ENCODE data around the gene APP. TPM values are rescaled to one million over a fixed set of nuclear protein-coding genes. Genes with fewer than 3 reads are reported as not detected.
"Not testable (repeated sequence)": the region's sequence is repeated elsewhere in the genome, so short reads cannot be mapped to it uniquely, and the experiment has no call there.

Gene APP
- total RNA-seq, 2 donors from 2014 or later, result 6.1 to 7.8 TPM

- DNase-seq (ENCODE audit: low spot score) (no peak), ATAC-seq (no peak)
- peaks cover 0 to 3% of the 10 kb centered on the region in 2 donors for H3K4me1 Mint-ChIP-seq (ENCODE audit: low read depth in 2 of 2)
- H3K9me3 Mint-ChIP-seq, result no peaks in the 10 kb centered on the region
- H3K4me3 Mint-ChIP-seq, result no peak overlapping the region
- no peaks in the 10 kb centered on the region for H3K36me3 Mint-ChIP-seq
- H3K27me3 Mint-ChIP-seq, result no peaks in the 10 kb centered on the region
- H3K27ac Mint-ChIP-seq, result no peak overlapping the region
These were observed 231.7 kb downstream of the APP start for GRCh38 chr21:25938658-25939395.

GRCh38 chr21:25936776-25937175 is 233.8 kb downstream of the APP start:
- Mint-ChIP-seq H3K9me3 (no peaks in the 10 kb centered on the region), H3K27ac (no peak overlapping the region), H3K36me3 (no peaks in the 10 kb centered on the region), H3K27me3 (no peaks in the 10 kb centered on the region), H3K4me1 (ENCODE audit: low read depth in 2 of 2) (peaks cover 0 to 3% of the 10 kb centered on the region in 2 donors), H3K4me3 (no peak overlapping the region)
- DNase-seq (ENCODE audit: low spot score), result no peak
- ATAC-seq, result no peak

GRCh38 chr21:25934771-25935224 is 235.8 kb downstream of the APP start:
- Mint-ChIP-seq H3K36me3 (no peaks in the 10 kb centered on the region), H3K27me3 (no peaks in the 10 kb centered on the region), H3K4me3 (no peak overlapping the region), H3K9me3 (no peaks in the 10 kb centered on the region), H3K27ac (peak overlapping the region in 1 of 2 donors; percentile 48), H3K4me1 (ENCODE audit: low read depth in 2 of 2) (peaks cover 0 to 3% of the 10 kb centered on the region in 2 donors)
- ATAC-seq (peak; percentile 48 to 49), DNase-seq (ENCODE audit: low spot score) (no peak)

GRCh38 chr21:25934130-25934529 is 236.4 kb downstream of the APP start:
- H3K9me3 Mint-ChIP-seq, result no peaks in the 10 kb centered on the region
- DNase-seq (ENCODE audit: low spot score) (no peak), ATAC-seq (peak in 1 of 2 donors; percentile 20)
- H3K27ac Mint-ChIP-seq, result no peak overlapping the region
- H3K4me1 Mint-ChIP-seq (ENCODE audit: low read depth in 2 of 2), result peaks cover 0 to 3% of the 10 kb centered on the region in 2 donors
- H3K36me3 Mint-ChIP-seq, result no peaks in the 10 kb centered on the region
- no peak overlapping the region for H3K4me3 Mint-ChIP-seq
- H3K27me3 Mint-ChIP-seq, result no peaks in the 10 kb centered on the region

GRCh38 chr21:25931765-25932164 is 238.8 kb downstream of the APP start:
- Mint-ChIP-seq H3K4me1 (ENCODE audit: low read depth in 2 of 2) (peaks cover 0 to 3% of the 10 kb centered on the region in 2 donors), H3K27ac (no peak overlapping the region), H3K4me3 (no peak overlapping the region), H3K9me3 (no peaks in the 10 kb centered on the region), H3K27me3 (no peaks in the 10 kb centered on the region), H3K36me3 (no peaks in the 10 kb centered on the region)
- DNase-seq (ENCODE audit: low spot score) (no peak), ATAC-seq (no peak)

GRCh38 chr21:25929856-25930520 is 240.6 kb downstream of the APP start:
- no peaks in the 10 kb centered on the region for H3K9me3 Mint-ChIP-seq
- peaks cover 0 to 3% of the 10 kb centered on the region in 2 donors for H3K4me1 Mint-ChIP-seq (ENCODE audit: low read depth in 2 of 2)
- H3K36me3 Mint-ChIP-seq, result no peaks in the 10 kb centered on the region
- no peaks in the 10 kb centered on the region for H3K27me3 Mint-ChIP-seq
- no peak for ATAC-seq
- H3K4me3 Mint-ChIP-seq, result no peak overlapping the region
- DNase-seq (ENCODE audit: low spot score), result no peak
- no peak overlapping the region for H3K27ac Mint-ChIP-seq

GRCh38 chr21:25927195-25927880 is 243.2 kb downstream of the APP start:
- no peak for DNase-seq (ENCODE audit: low spot score)
- H3K4me3 Mint-ChIP-seq, result no peak overlapping the region
- H3K4me1 Mint-ChIP-seq (ENCODE audit: low read depth in 2 of 2), result no peaks in the 10 kb centered on the region
- no peak for ATAC-seq
- H3K27ac Mint-ChIP-seq, result no peak overlapping the region
- no peaks in the 10 kb centered on the region for H3K36me3 Mint-ChIP-seq
- no peaks in the 10 kb centered on the region for H3K27me3 Mint-ChIP-seq
- no peaks in the 10 kb centered on the region for H3K9me3 Mint-ChIP-seq

GRCh38 chr21:25925936-25926335 is 244.6 kb downstream of the APP start:
- Mint-ChIP-seq H3K27me3 (no peaks in the 10 kb centered on the region), H3K9me3 (no peaks in the 10 kb centered on the region), H3K36me3 (no peaks in the 10 kb centered on the region), H3K4me3 (no peak overlapping the region), H3K27ac (no peak overlapping the region), H3K4me1 (ENCODE audit: low read depth in 2 of 2) (no peaks in the 10 kb centered on the region)
- DNase-seq (ENCODE audit: low spot score), result no peak
- no peak for ATAC-seq

GRCh38 chr21:25925064-25925800 is 245.3 kb downstream of the APP start:
- Mint-ChIP-seq H3K4me3 (no peak overlapping the region), H3K9me3 (no peaks in the 10 kb centered on the region), H3K36me3 (no peaks in the 10 kb centered on the region), H3K4me1 (ENCODE audit: low read depth in 2 of 2) (no peaks in the 10 kb centered on the region), H3K27ac (no peak overlapping the region), H3K27me3 (no peaks in the 10 kb centered on the region)
- ATAC-seq (no peak), DNase-seq (ENCODE audit: low spot score) (no peak)

GRCh38 chr21:25918152-25918551 is 252.4 kb downstream of the APP start:
- H3K4me1 Mint-ChIP-seq (ENCODE audit: low read depth in 2 of 2); H3K9me3 Mint-ChIP-seq; ATAC-seq; DNase-seq (ENCODE audit: low spot score); H3K27ac Mint-ChIP-seq; H3K27me3 Mint-ChIP-seq; H3K4me3 Mint-ChIP-seq; H3K36me3 Mint-ChIP-seq: not testable (repeated sequence)

- Mint-ChIP-seq H3K4me1 (ENCODE audit: low read depth in 2 of 2) (no peaks in the 10 kb centered on the region), H3K36me3 (peaks cover 7% of the 10 kb centered on the region), H3K27ac (no peak overlapping the region), H3K27me3 (peaks cover 0 to 4% of the 10 kb centered on the region in 2 donors), H3K4me3 (no peak overlapping the region), H3K9me3 (peaks cover 5% of the 10 kb centered on the region)
- DNase-seq (ENCODE audit: low spot score) (no peak), ATAC-seq (no peak)
These were observed 254.3 kb downstream of the APP start for GRCh38 chr21:25916226-25916625.

GRCh38 chr21:25913479-25913878 is 257.1 kb downstream of the APP start:
- Mint-ChIP-seq H3K36me3 (peaks cover 7% of the 10 kb centered on the region), H3K27me3 (peaks cover 0 to 4% of the 10 kb centered on the region in 2 donors), H3K4me3 (no peak overlapping the region), H3K27ac (no peak overlapping the region), H3K9me3 (peaks cover 5% of the 10 kb centered on the region), H3K4me1 (ENCODE audit: low read depth in 2 of 2) (no peaks in the 10 kb centered on the region)
- ATAC-seq (no peak), DNase-seq (ENCODE audit: low spot score) (no peak)

- H3K27me3 Mint-ChIP-seq, result peaks cover 0 to 7% of the 10 kb centered on the region in 2 donors
- H3K4me1 Mint-ChIP-seq (ENCODE audit: low read depth in 2 of 2), result no peaks in the 10 kb centered on the region
- ATAC-seq, result no peak
- no peak overlapping the region for H3K27ac Mint-ChIP-seq
- no peak for DNase-seq (ENCODE audit: low spot score)
- no peak overlapping the region for H3K4me3 Mint-ChIP-seq
- H3K36me3 Mint-ChIP-seq, result no peaks in the 10 kb centered on the region
- no peaks in the 10 kb centered on the region for H3K9me3 Mint-ChIP-seq
These were observed 258.2 kb downstream of the APP start for GRCh38 chr21:25912402-25912746.
